MG63 (cell line): Measurements from ENCODE around the gene DNAAF9. TPM values are rescaled to one million over a fixed set of nuclear protein-coding genes. Genes with fewer than 3 reads are reported as not detected.

Source experiments
- total RNA-seq: library from RNA; depleted of rRNA; stranded (reverse); fragments of >200 nt; shearing (Covaris generic); gene quantifications from 2 replicates; pipeline ENCODE4 v1.2.3, GENCODE V29; 2014; ENCODE audit warnings: low replicate concordance; rRNA removed

DNAAF9 gene
- total RNA-seq, 1 experiment from 2014 or later, result 0.86 TPM

Other genes starting within 250 kb of the DNAAF9 start
- 6.9 and 7.9 TPM in 2 replicates for gene FASTKD5, start 247.8 kb downstream of the DNAAF9 start, total RNA-seq
- 2.3 and 3.9 TPM in 2 replicates for gene UBOX5, start 247.8 kb downstream of the DNAAF9 start, total RNA-seq
- gene LZTS3, start 234.1 kb downstream of the DNAAF9 start, total RNA-seq, result 0.03 TPM in 1 of 2 replicates, not detected in the other
- gene DDRGK1, start 203.0 kb downstream of the DNAAF9 start, total RNA-seq, result 21.7 and 33.5 TPM in 2 replicates
- 41.3 and 48.5 TPM in 2 replicates for gene ITPA, start 198.2 kb downstream of the DNAAF9 start, total RNA-seq
- gene SLC4A11, start 168.5 kb downstream of the DNAAF9 start, total RNA-seq, result 0.20 TPM in 1 of 2 replicates, not detected in the other
- gene ATRN, start 63.3 kb upstream of the DNAAF9 start, total RNA-seq, result 6.6 and 7.1 TPM in 2 replicates